ENCODE data around the gene GALNT18.

GRCh38 chr11:11537372-11537771 is 84.4 kb downstream of the GALNT18 start:
- TF ChIP-seq CTCF (IDR thresholded peaks at IDR 0.05) (no peak), POLR2A (IDR thresholded peaks at IDR 0.05) (no peak)

All from ovary (tissue), 3 donors.